Activated CD8-positive, alpha-beta memory T cell treated with anti-CD3 and anti-CD28 coated beads for 4 hours (primary cell): ENCODE data around the gene SUB1.

Experiments used
- DNase-seq, 2 donors: peaks; one replicate each; pipeline ENCODE4 v3.0.0-alpha.2; 2020; ENCODE audit warnings: low read depth in 2 of 2

SUB1 gene

GRCh38 chr5:32645246-32645645 lies 59.9 kb downstream of the SUB1 start:
- no peak for DNase-seq

DNA sequence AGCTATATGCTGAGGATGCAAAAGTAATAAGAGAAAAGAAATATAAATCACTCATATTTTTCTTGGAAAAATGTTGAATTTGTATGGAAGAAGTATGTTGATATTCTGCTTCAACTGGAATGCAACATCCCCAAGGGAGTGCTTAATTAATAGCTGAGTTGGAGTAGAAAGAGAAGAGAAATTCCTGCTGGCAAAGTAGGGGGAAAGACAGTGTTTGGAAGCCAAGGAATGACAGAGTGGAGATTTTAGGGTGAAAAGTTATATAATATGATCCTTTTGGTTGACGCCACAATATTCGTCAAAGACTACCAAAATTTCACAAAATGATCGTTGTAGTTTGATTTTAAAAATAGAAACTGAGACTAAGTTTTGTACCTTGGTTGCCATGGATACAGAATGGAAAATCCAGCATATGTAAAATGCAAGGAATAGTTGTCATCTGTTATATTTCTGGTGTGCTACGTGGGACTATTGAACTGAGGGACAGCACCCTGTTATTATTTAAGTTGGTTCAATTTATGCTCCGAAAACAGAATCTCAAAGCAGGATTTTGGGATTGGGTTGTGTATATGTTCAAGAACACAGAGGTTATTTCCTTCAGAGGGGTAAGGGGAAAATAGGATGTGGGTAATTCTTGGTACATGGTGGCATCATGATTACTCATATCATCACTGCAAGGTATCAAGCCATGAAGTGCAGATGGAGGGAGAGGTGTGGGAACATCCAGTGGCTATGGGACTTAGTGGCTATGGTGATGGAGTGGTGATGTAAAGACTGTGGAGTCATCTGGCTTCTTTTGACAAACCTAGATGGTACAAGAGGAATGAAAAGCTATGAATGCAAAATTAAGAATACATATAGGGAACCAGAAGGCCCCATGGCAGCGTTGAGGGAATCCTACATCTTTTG lies 61.0 kb downstream of the SUB1 start:
- no peak for DNase-seq

DNA sequence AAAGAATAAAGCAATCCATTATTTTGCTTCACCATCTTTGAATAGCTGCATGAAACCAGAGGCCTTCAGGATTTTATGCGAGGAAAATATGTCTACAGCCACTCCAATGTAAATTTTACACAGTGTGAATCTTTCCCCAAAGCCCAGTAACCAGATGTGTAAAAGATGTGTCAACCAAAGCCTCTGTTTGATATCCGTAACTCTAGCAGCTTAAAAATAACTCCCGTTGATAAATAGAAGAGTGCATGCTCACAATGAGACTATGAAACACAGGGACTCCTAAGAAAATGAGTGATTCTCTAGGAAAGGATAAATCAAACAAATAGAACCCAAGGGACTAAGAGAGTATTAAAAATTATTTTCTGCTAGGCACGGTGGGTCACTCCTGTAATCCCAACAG lies 65.7 kb downstream of the SUB1 start:
- DNase-seq: no peak

- no peak for DNase-seq
Observed at GRCh38 chr5:32651638-32652037, 66.3 kb downstream of the SUB1 start.
